Keratinocyte (primary cell): ENCODE data around the gene FAM240A. TPM values are rescaled to one million over a fixed set of nuclear protein-coding genes. Genes with fewer than 3 reads are reported as not detected.

Experiments
- DNase-seq: peaks from one replicate; pipeline ENCODE4 v3.0.0-alpha.2; 2011; ENCODE audit warnings: low read depth, missing footprints, low spot score
- FAIRE-seq: peaks from 2 replicates; lab custom pipeline; 2011; peaks lifted over from hg19 to GRCh38; lab: Jason Lieb, UNC
- H2AFZ ChIP-seq: 2 replicates; pipeline ENCODE4 v1.6.0; 2012; ENCODE audit warnings: low read length, control low read depth, inconsistent platforms; ENCODE audit not compliant: control insufficient read depth
- H3K27ac ChIP-seq: 2 replicates; pipeline ENCODE4 v1.5.1; 2011; ENCODE audit warnings: low read length; ENCODE audit not compliant: control insufficient read depth, insufficient read depth
- H3K27me3 ChIP-seq: 3 replicates; pipeline ENCODE4 v1.6.0; 2011; ENCODE audit warnings: low read length; ENCODE audit not compliant: control insufficient read depth, insufficient read depth; ENCODE audit errors: extremely low read depth
- H3K36me3 ChIP-seq, 2 experiments: 2 replicates in 1 of 2; 3 replicates in 1 of 2; pipeline ENCODE4 v1.5.1; 2011; ENCODE audit warnings: low read length in 2 of 2, mild to moderate bottlenecking in 1 of 2; ENCODE audit not compliant: control insufficient read depth in 2 of 2, insufficient read depth in 2 of 2; ENCODE audit errors: extremely low read depth in 1 of 2
- H3K4me1 ChIP-seq: 3 replicates; pipeline ENCODE4 v1.5.1; 2011; ENCODE audit warnings: low read length; ENCODE audit not compliant: control insufficient read depth, insufficient read depth; ENCODE audit errors: extremely low read depth
- H3K4me2 ChIP-seq: 3 replicates; pipeline ENCODE4 v1.6.0; 2011; ENCODE audit warnings: low read depth, low read length; ENCODE audit not compliant: control insufficient read depth, insufficient read depth; ENCODE audit errors: extremely low read depth
- H3K4me3 ChIP-seq, 3 experiments: fragments of 200-600 bp in 1 of 3; sonication (generic) in 1 of 3; 2 replicates in 2 of 3; 3 replicates in 1 of 3; pipeline ENCODE4 v1.5.1; 2011 to 2016; ENCODE audit warnings: low read length in 3 of 3, mild to moderate bottlenecking in 3 of 3, control low read depth in 2 of 3, inconsistent platforms in 1 of 3, low read depth in 1 of 3, mixed read lengths in 1 of 3, mixed run types in 1 of 3, moderate library complexity in 1 of 3; ENCODE audit not compliant: control insufficient read depth in 2 of 3, insufficient read depth in 2 of 3; ENCODE audit errors: extremely low read depth in 1 of 3
- H3K79me2 ChIP-seq: 2 replicates; pipeline ENCODE4 v1.6.0; 2012; ENCODE audit warnings: low read length; ENCODE audit not compliant: control insufficient read depth, insufficient read depth
- H3K9ac ChIP-seq: 3 replicates; pipeline ENCODE4 v1.6.0; 2011; ENCODE audit warnings: low read length; ENCODE audit not compliant: control insufficient read depth, insufficient read depth; ENCODE audit errors: extremely low read depth
- H3K9me1 ChIP-seq: 3 replicates; pipeline ENCODE4 v1.6.0; 2011; ENCODE audit warnings: low read length; ENCODE audit not compliant: control insufficient read depth, insufficient read depth; ENCODE audit errors: extremely low read depth
- H3K9me3 ChIP-seq: 2 replicates; pipeline ENCODE4 v1.5.1; 2012; ENCODE audit warnings: low read depth, low read length; ENCODE audit not compliant: control insufficient read depth
- H4K20me1 ChIP-seq: 3 replicates; pipeline ENCODE4 v1.6.0; 2011; ENCODE audit warnings: low read length; ENCODE audit not compliant: control insufficient read depth, insufficient read depth; ENCODE audit errors: extremely low read depth
- EZH2 ChIP-seq: IDR thresholded peaks from one replicate; pipeline ENCODE4 v1.6.1; 2012; ENCODE audit warnings: inconsistent platforms, mild to moderate bottlenecking, low read length, moderate library complexity
- dilution Hi-C: fragments of 300-500 bp; cut with MboI; formaldehyde crosslinking; loops from one replicate; pipeline ENCODE4 v1.7.0; 2020; ENCODE audit warnings: low sequenced_read_pairs; ENCODE audit not compliant: extremely low pct_ligation_motif_present
- polyA plus RNA-seq, 5 experiments: library from polyadenylated mRNA; depleted of rRNA in 3 of 5; stranded (reverse) in 3 of 5; stranded (forward) in 1 of 5; unstranded in 1 of 5; fragments of >200 nt; gene quantifications; 1 replicate in 1 of 5; 2 replicates in 3 of 5; 3 replicates in 1 of 5; pipeline versions ENCODE4 v1.2.1 to v1.2.3, GENCODE V29; 2011 to 2012; ENCODE audit warnings: missing spikeins in 2 of 5, low read depth in 1 of 5, low replicate concordance in 1 of 5
- TF ChIP-seq, protein P1 (sequence below), 3 experiments: IDR thresholded peaks in 1 of 3; conservative IDR thresholded peaks in 1 of 3; optimal IDR thresholded peaks in 1 of 3; 2 replicates in 2 of 3; 3 replicates in 1 of 3; pipeline versions ENCODE3 to v1.5.1; 2011; ENCODE audit warnings: low read length in 3 of 3, mild to moderate bottlenecking in 3 of 3, moderate library complexity in 2 of 3, control low read depth in 1 of 3, inconsistent platforms in 1 of 3; ENCODE audit not compliant: insufficient read depth in 2 of 3; ENCODE audit errors: extremely low read depth in 1 of 3

FAM240A gene
- polyA plus RNA-seq, 1 donor (not counting 4 experiments of a cell fraction or from before 2014, with no cell fraction given): not detected

DNA sequence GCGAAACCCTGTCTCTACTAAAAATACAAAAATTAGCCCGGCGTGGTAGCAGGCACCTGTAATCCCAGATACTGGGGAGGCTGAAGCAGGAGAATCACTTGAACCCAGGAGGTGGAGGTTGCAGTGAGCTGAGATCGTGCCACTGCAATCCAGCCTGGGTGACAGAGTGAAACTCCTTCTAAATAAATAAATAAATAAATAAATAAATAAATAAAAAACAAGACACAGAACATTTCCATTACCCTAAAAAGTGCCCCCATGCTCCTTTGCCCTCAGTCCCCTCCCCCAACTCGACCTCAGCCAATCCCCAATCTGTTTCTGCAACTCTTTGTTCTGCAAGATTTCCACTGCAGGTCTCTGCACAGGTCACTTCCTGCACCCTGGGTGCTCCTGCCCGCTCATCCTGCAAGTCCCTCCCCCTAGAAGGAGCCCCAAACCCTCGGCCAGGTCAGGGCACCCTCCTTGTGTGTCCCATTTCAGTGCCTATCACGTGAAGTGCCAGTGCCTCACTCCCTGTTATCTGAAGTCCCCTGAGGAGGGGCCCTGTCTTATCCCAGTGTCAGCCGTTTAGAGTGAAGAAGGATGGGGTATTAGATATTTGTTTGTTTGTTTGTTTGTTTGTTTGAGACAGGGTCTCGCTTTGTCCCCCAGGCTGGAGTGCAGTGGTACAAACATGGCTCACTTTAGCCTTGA, 1.1 kb downstream of the FAM240A start:
- TF ChIP-seq, protein P1, sequence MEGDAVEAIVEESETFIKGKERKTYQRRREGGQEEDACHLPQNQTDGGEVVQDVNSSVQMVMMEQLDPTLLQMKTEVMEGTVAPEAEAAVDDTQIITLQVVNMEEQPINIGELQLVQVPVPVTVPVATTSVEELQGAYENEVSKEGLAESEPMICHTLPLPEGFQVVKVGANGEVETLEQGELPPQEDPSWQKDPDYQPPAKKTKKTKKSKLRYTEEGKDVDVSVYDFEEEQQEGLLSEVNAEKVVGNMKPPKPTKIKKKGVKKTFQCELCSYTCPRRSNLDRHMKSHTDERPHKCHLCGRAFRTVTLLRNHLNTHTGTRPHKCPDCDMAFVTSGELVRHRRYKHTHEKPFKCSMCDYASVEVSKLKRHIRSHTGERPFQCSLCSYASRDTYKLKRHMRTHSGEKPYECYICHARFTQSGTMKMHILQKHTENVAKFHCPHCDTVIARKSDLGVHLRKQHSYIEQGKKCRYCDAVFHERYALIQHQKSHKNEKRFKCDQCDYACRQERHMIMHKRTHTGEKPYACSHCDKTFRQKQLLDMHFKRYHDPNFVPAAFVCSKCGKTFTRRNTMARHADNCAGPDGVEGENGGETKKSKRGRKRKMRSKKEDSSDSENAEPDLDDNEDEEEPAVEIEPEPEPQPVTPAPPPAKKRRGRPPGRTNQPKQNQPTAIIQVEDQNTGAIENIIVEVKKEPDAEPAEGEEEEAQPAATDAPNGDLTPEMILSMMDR (optimal IDR thresholded peaks at IDR 0.05 in 1 of 3, IDR thresholded peaks at IDR 0.05 in 1 of 3, conservative IDR thresholded peaks at IDR 0.05 in 1 of 3; ENCODE audit: extremely low read depth in 1 of 3, insufficient read depth in 2 of 3, low read length in 3 of 3): no peak
- TF ChIP-seq EZH2: no peak
- H2AFZ ChIP-seq: no peak overlapping the region
- FAIRE-seq (no peak), DNase-seq (no peak)
- no peak overlapping the region for H3K4me2 ChIP-seq
- H3K9ac ChIP-seq: no peak overlapping the region
- H3K27me3 ChIP-seq: peaks cover 18% of the 10 kb centered on the region
- no peak overlapping the region for H3K27ac ChIP-seq
- H3K4me3 ChIP-seq: no peak overlapping the region
- H4K20me1 ChIP-seq: no peaks in the 10 kb centered on the region
- H3K4me1 ChIP-seq: peaks cover 6% of the 10 kb centered on the region
- no peaks in the 10 kb centered on the region for H3K79me2 ChIP-seq
- no peaks in the 10 kb centered on the region for H3K36me3 ChIP-seq
- no peaks in the 10 kb centered on the region for H3K9me3 ChIP-seq
- dilution Hi-C loops: no loop called here
- H3K9me1 ChIP-seq: no peaks in the 10 kb centered on the region

DNA sequence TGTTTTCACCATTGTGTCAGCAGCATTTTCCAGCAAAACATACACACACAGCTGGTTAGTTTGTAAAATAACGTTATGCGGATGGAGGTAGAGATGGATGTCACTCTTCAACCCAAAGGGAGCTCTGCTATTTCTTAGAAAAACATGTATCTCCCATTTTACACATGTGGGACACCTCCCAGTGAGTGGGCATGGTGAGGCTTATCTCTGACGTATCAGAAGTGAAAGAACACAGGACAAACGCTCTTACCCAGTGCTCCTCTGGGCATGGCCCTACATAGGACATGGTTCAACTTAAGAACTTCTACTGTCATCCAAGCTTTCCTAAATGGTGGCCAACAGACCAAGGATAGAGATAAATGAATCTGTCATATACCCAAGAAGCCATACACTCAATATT, 2.1 kb downstream of the FAM240A start:
- Histone ChIP-seq H3K4me1 (peaks cover 2% of the 10 kb centered on the region), H3K4me3 (no peak overlapping the region), H3K27me3 (peaks cover 19% of the 10 kb centered on the region), H3K4me2 (no peak overlapping the region), H3K36me3 (no peaks in the 10 kb centered on the region), H3K27ac (no peak overlapping the region), H3K9me3 (no peaks in the 10 kb centered on the region), H3K79me2 (no peaks in the 10 kb centered on the region), H2AFZ (no peak overlapping the region), H3K9ac (no peak overlapping the region), H3K9me1 (no peaks in the 10 kb centered on the region), H4K20me1 (no peaks in the 10 kb centered on the region)
- FAIRE-seq: no peak
- no peak for TF ChIP-seq EZH2
- TF ChIP-seq, protein P1 (optimal IDR thresholded peaks at IDR 0.05 in 1 of 3, IDR thresholded peaks at IDR 0.05 in 1 of 3, conservative IDR thresholded peaks at IDR 0.05 in 1 of 3; ENCODE audit: extremely low read depth in 1 of 3, insufficient read depth in 2 of 3, low read length in 3 of 3): no peak
- no peak for DNase-seq
- dilution Hi-C loops: no loop called here
